GM21390 (cell line): ENCODE results near the gene FASTKD3.

ENCODE experiments used
- ATAC-seq: cut with Tn5 transposase; IDR thresholded peaks from one replicate; pipeline ENCODE4 v1.9.1; 2021; ENCODE audit not compliant: unreplicated experiment

FASTKD3 gene

DNA sequence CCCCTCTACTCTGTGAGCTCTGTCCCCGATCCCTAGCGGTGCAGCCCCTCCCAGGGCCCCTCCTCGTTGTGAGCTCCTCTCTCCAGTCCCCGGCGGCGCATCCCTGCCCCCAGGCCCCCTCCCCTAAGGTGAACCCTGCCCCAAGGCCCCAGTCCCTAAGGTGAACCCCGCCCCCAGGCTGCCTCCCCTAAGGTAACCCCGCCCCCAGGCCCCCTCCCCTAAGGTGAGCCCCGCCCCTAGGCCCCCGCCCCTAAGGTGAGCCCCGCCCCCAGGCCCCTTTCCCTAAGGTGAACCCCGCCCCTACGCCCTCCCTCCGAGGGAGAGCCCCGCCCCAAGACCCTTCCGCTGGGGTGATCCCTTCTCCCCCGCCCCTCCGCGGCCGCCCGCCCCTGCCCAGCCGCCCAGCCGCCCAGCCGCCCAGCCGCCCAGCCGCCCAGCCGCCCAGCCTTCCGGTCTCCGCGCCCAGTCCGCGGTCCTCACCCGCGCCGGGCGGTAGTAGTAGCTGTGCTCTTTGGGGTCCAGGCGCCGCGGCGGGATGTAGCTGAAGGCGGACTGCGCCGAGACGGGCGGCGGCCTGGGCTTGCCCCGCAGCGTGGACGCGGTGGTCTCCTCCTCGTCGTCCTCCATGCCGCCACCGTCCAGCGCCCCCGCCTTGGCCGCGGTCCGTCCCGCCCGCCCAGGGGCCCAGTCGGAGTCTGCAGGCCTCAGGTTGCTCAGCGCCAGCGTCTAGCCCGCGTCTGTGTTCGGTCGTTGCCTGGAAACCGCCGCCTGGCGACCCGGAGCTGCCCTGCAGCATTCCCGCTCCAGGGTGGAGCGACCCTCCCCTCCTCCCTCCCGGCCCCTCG, 18.2 kb downstream of the FASTKD3 start, which contains the start of gene CFAP90:
TSS of gene CFAP90 (minus strand) at position 739 of the 845 bp plus-strand sequence. CDS start at position 627, 112 bp downstream.
- no peak for ATAC-seq

GRCh38 chr5:7849681-7850394, 19.0 kb downstream of the FASTKD3 start:
- ATAC-seq: no peak

DNA sequence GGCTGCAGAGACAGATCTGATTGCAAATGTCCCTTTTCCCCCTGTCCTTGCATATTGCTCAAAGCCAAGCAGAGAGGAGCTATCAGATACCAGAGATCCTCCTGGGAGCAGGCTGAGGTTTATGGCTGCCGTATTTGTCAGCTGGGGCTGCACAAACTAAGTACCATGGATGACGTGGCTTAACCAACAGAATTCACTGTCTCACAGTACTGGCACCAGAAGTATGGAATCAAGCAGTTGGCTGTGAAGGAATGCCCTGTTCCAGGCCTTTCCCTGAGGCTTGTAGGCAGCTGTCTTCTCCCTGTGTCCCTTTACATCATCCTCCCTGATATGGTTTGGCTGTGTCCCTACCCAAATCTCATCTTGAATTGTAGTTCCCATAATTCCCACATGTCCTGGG, 20.5 kb downstream of the FASTKD3 start:
- ATAC-seq: no peak

GRCh38 chr5:7846327-7846726, 22.5 kb downstream of the FASTKD3 start:
- ATAC-seq: no peak

DNA sequence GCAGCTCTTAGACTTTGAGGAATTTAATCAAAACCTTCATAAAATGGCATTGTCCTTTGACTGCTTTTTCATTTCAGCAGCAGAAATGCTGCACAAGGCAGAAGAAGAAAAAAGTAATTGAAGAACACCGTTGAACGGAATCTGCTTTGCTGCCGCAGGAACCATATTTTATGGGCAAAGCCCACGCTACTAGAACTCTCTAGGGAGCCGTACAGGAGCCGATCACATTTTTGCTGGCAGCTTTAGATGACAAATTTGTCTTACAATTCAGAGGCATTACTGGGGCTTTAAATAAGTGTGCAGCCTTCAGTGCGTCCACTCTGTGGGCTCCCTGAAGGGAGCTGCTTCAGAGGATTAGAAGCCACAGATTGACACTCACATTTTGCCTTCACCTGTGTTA, 23.3 kb downstream of the FASTKD3 start:
- no peak for ATAC-seq

DNA sequence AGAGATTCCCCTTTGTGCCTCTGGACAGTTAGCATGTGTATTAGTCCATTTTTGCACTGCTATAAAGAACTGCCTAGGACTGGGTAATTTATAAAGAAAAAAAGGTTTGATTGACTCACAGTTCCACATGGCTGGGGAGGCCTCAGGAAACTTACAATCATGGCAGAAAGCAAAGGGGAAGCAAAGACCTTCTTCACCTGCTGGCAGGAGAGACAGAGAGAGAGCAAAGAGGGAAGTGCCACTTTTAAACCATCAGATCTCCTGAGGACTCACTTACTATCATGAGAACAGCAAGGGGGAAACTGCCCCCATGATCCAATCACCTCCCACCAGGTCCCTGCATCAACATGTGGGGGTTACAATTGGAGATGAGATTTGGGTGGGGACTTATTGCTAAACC, 23.9 kb downstream of the FASTKD3 start:
- ATAC-seq: no peak

- ATAC-seq: no peak
Measured at GRCh38 chr5:7842531-7842930, 26.3 kb downstream of the FASTKD3 start.

DNA sequence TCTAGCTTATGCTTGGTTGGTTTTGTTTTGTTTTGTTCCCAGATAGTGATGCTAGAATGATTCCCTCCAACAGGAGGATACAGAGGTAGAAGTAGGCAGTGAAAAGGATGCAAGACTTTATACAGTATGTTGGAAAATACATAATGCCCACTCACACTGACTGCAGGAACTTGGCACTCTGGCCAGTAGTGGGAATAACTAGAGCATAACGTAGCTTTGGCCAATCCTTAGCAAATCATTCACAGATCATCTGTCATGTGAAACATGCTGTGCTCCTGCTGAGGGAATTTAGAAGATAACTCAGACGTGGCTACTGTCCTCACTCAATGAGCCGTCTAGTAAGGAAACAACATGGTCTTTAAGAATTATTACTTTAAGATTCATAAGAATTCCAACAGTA, 31.4 kb downstream of the FASTKD3 start:
- no peak for ATAC-seq

GRCh38 chr5:7834982-7835381, 33.8 kb downstream of the FASTKD3 start:
- ATAC-seq: no peak

GRCh38 chr5:7828269-7828668, 40.6 kb downstream of the FASTKD3 start:
- ATAC-seq: no peak

- no peak for ATAC-seq
Measured at GRCh38 chr5:7827610-7828009, 41.2 kb downstream of the FASTKD3 start.

GRCh38 chr5:7825630-7826029, 43.2 kb downstream of the FASTKD3 start:
- ATAC-seq: no peak

GRCh38 chr5:7824995-7825394, 43.8 kb downstream of the FASTKD3 start:
- ATAC-seq: no peak

DNA sequence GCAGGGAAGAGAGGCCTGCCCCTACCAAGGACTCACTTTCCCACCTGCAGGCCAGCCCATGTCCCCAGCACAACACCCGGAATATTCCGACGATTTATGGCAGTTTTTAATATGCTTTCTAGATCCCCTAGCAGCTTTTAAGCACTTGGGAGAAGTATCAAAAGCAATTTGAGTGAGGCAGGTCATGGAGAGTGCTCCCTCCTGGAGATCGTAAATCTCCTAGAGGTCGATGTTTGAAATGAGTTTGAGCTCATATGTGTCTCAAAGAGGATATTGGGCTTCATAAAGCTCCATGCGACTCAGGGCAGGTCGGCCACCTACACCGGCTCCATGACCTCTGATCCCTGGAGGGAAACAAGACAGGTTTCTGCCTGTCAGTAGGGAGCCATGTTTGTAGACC, 45.2 kb downstream of the FASTKD3 start:
- no peak for ATAC-seq

- no peak for ATAC-seq
Measured at GRCh38 chr5:7822449-7822848, 46.4 kb downstream of the FASTKD3 start.

DNA sequence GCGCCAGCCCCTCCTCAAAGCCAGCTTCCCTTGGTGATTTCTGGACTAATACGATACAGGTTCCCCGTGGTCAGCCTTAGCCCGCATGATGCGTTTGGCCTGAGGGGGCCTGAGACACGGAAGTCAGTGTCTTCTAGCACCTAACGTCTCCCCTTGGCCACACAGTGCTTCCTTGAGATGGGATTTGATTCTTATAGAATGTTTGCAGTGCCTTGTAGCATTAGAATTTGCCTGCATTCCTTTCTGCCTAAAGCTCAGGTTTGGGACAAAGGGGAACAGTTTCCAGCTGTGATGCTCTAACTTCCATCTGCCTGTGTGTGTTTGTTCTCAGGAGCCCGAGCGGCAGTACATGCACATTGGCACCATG, 52.3 kb downstream of the FASTKD3 start:
- no peak for ATAC-seq

DNA sequence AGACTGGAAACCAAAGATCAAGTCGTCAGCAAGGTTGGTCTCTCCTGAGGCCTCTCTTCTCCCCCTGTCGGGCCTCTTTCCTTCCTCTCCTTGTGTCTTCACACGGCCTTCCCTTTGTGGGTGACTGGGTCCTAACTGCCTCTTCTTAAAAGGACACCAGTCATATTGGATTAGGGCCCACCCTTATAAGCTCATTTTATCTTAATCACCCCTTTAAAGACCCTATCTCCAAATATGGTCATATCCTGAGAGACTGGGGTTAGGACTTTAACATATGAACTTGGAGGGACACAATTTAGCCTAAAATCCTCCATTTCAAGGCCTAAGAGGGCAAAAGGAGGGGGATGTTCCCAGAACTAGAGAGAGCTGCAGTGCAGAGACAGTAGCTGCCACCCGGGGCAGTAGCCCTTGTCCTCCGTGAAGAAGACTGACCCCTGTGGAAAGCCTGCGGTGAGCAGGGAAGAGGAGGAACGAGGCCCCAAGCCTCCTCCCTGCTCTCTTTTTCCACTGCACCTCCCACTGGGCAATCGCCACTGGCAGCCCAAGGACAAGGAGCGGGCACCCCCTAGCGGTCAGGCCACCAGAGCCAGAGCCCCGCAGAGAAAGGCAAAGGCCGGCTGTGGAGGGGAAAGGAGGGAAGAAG, 52.8 kb downstream of the FASTKD3 start:
- peak; percentile 90 for ATAC-seq

- no peak for ATAC-seq
Measured at GRCh38 chr5:7814816-7815215, 54.0 kb downstream of the FASTKD3 start.

DNA sequence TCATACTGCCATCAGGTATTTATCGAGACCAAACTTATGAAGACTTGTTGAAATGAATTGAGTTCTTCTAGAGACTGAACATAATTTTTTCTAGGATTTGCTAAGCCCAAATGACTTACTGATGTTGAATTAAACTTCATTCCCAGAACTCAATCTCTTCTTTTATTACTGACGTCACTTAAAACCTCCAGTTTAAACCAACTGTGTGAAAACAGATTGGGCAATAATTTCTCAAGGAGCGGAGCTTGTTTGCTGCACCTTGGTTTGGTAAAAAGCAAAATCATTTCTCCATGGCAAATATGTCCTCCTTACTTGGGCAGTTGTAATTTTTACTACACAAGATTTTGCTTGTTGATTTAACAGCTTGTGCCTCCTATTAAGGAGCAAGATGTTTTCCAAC, 55.3 kb downstream of the FASTKD3 start:
- no peak for ATAC-seq

- no peak for ATAC-seq
Measured at GRCh38 chr5:7813007-7813406, 55.8 kb downstream of the FASTKD3 start.

DNA sequence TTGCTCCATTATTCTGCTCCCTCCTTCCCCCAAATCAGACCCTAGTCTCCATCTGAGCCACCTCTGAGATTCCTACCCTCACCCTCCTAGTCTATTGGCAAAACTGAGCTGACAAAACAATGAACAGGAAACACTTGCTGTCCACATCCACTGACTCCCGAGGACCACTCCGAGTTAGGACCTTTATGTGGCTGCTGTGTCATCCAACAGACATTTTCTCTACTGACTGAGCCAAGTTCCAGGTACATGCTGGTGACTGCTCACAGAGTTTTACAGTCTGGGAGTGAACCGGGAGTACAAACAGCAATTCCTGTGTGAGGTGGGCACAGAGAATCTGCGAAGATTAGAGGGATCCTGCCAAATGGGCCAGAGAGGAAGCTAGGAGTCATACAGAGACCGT, 57.1 kb downstream of the FASTKD3 start:
- no peak for ATAC-seq
